ENCODE measurements around the gene VPS13C. TPM values are rescaled to one million over a fixed set of nuclear protein-coding genes. Genes with fewer than 3 reads are reported as not detected.

Gene VPS13C
- total RNA-seq, 1 donor from 2014 or later = 51.6 TPM

- Mint-ChIP-seq H3K36me3 (peaks cover 4% of the 10 kb centered on the region), H3K9me3 (no peaks in the 10 kb centered on the region), H3K27me3 (ENCODE audit: insufficient read depth, low read depth) (peaks cover 22% of the 10 kb centered on the region), H3K4me1 (peaks cover 17% of the 10 kb centered on the region), H3K4me3 (no peak overlapping the region), H3K27ac (no peak overlapping the region)
- H3F3A ChIP-seq (ENCODE audit: low read depth) = peaks cover 14% of the 10 kb centered on the region
- no peak overlapping the region for H3K9ac ChIP-seq
- no peak overlapping the region for H3K4me2 ChIP-seq
- peaks cover 20% of the 10 kb centered on the region for H3K27me3 ChIP-seq
- no peaks in the 10 kb centered on the region for H3K4me1 ChIP-seq
- H2AFZ ChIP-seq (replicated peaks) = no peak overlapping the region
- no peak overlapping the region for H3K4me3 ChIP-seq
- H3K9me3 ChIP-seq (ENCODE audit: low read depth) = no peaks in the 10 kb centered on the region
- no peak overlapping the region for H3K27ac ChIP-seq
- peaks cover 53% of the 10 kb centered on the region for H3K79me2 ChIP-seq (ENCODE audit: low read depth)
- TF ChIP-seq CTCF (IDR thresholded peaks at IDR 0.05) (no peak), EZH2 (IDR thresholded peaks at IDR 0.05) (no peak), EZH2phosphoT487 (IDR thresholded peaks at IDR 0.05) (no peak)
- H3K36me3 ChIP-seq = no peaks in the 10 kb centered on the region
- H4K20me1 ChIP-seq (ENCODE audit: low read depth) = peaks cover 18% of the 10 kb centered on the region
- no peak for DNase-seq (ENCODE audit: low spot score)
Observed at GRCh38 chr15:62057341-62057980, 2.8 kb downstream of the VPS13C start.

- Histone ChIP-seq H3K27me3 (no peaks in the 10 kb centered on the region), H3K27ac (no peak overlapping the region), H4K20me1 (ENCODE audit: low read depth) (peaks cover 20% of the 10 kb centered on the region), H2AFZ (replicated peaks) (no peak overlapping the region), H3K4me2 (no peak overlapping the region), H3F3A (ENCODE audit: low read depth) (peaks cover 6% of the 10 kb centered on the region), H3K36me3 (no peaks in the 10 kb centered on the region), H3K9me3 (ENCODE audit: low read depth) (no peaks in the 10 kb centered on the region), H3K4me3 (no peak overlapping the region), H3K79me2 (ENCODE audit: low read depth) (peaks cover 70% of the 10 kb centered on the region), H3K4me1 (no peaks in the 10 kb centered on the region), H3K9ac (no peak overlapping the region)
- H3K27ac Mint-ChIP-seq = no peak overlapping the region
- H3K36me3 Mint-ChIP-seq = peaks cover 4% of the 10 kb centered on the region
- TF ChIP-seq EZH2 (IDR thresholded peaks at IDR 0.05) (no peak), CTCF (IDR thresholded peaks at IDR 0.05) (no peak), EZH2phosphoT487 (IDR thresholded peaks at IDR 0.05) (no peak)
- H3K4me1 Mint-ChIP-seq = peaks cover 14% of the 10 kb centered on the region
- no peak for DNase-seq (ENCODE audit: low spot score)
- peaks cover 4% of the 10 kb centered on the region for H3K27me3 Mint-ChIP-seq (ENCODE audit: insufficient read depth, low read depth)
- H3K9me3 Mint-ChIP-seq = peaks cover 4% of the 10 kb centered on the region
- no peak overlapping the region for H3K4me3 Mint-ChIP-seq
Observed at GRCh38 chr15:62054979-62055378, 5.3 kb downstream of the VPS13C start.

GRCh38 chr15:62053439-62054085 is 6.7 kb downstream of the VPS13C start:
- Histone ChIP-seq H3K27me3 (no peaks in the 10 kb centered on the region), H2AFZ (replicated peaks) (no peak overlapping the region), H3K4me1 (no peaks in the 10 kb centered on the region), H3K79me2 (ENCODE audit: low read depth) (peaks cover 61% of the 10 kb centered on the region), H3K27ac (no peak overlapping the region), H4K20me1 (ENCODE audit: low read depth) (peaks cover 18% of the 10 kb centered on the region), H3F3A (ENCODE audit: low read depth) (no peaks in the 10 kb centered on the region), H3K4me3 (no peak overlapping the region), H3K9me3 (ENCODE audit: low read depth) (no peaks in the 10 kb centered on the region), H3K9ac (no peak overlapping the region), H3K4me2 (no peak overlapping the region), H3K36me3 (no peaks in the 10 kb centered on the region)
- Mint-ChIP-seq H3K27me3 (ENCODE audit: insufficient read depth, low read depth) (no peaks in the 10 kb centered on the region), H3K27ac (no peak overlapping the region), H3K36me3 (peaks cover 4% of the 10 kb centered on the region), H3K4me3 (no peak overlapping the region), H3K9me3 (peaks cover 7% of the 10 kb centered on the region), H3K4me1 (peaks cover 5% of the 10 kb centered on the region)
- TF ChIP-seq CTCF (IDR thresholded peaks at IDR 0.05) (no peak), EZH2phosphoT487 (IDR thresholded peaks at IDR 0.05) (no peak)
- DNase-seq (ENCODE audit: low spot score) = no peak

Measured in neural progenitor cell (in vitro differentiated cells).